ENCODE measurements around the gene NTM. TPM values are rescaled to one million over a fixed set of nuclear protein-coding genes. Genes with fewer than 3 reads are reported as not detected.

NTM gene
- total and polyA plus RNA-seq, 2 donors (not counting 3 experiments of a cell fraction or from before 2014, with no cell fraction given), result 1.00 to 1.1 TPM

DNA sequence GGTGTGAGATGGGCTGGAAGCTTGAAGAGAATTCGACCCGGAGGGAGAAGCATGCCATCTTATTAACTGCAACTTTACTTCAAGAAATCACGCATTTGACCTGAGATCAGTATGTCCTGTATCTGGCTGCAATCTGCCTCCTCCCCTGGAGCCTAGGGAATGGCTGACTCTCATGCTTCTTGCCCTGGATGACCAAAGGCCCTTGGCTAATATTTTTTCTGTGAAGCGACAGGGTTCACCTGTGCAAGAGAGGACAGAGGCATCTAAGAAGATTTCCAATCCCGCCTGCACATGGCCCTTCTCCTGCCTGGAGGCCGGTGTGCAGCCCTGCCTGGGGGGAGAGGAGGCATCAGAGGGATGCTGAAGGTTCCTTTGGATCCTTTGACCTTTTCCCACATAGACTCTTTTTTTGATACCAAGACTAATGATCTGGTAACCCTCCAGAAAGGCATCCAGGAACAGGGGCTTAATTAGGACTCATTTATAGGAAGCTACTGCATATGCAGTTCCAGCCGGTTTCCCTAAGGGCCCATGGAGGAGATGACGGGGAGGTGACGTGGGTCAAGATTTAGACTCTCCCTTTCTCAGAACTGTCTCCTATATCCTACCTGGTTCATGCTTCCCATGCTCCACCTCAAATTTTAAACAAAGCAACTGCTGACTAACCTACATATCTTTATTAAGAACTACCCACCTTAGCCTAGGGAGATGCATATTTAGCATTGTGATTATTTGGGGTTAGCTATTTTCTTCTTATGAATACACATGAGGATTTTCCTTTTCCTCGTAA is 50.8 kb downstream of the NTM start:
- Histone ChIP-seq H3K9me1 (replicated peaks; ENCODE audit: control insufficient read depth, extremely low read depth, insufficient read depth, low read length) (no peaks in the 10 kb centered on the region), H3K4me2 (ENCODE audit: insufficient read depth, low read length) (no peak overlapping the region), H3K9ac (replicated peaks; ENCODE audit: extremely low read depth, insufficient read depth, low read length) (no peak overlapping the region), H3K79me2 (ENCODE audit: control insufficient read depth, insufficient read depth, low read length) (no peaks in the 10 kb centered on the region), H3K9me3 (replicated peaks; ENCODE audit: control insufficient read depth, insufficient read depth, low read length) (peaks cover 2% of the 10 kb centered on the region), H2AFZ (ENCODE audit: low read depth, low read length) (no peak overlapping the region), H3K4me1 (ENCODE audit: control insufficient read depth, extremely low read depth, insufficient read depth, low read length) (no peaks in the 10 kb centered on the region), H4K20me1 (replicated peaks; ENCODE audit: control insufficient read depth, extremely low read depth, insufficient read depth, low read length) (no peaks in the 10 kb centered on the region), H3K4me3 (replicated peaks in 1 of 3; ENCODE audit: insufficient read depth in 1 of 3, low read depth in 1 of 3, low read length in 3 of 3) (no peak overlapping the region), H3K36me3 (ENCODE audit: control insufficient read depth in 2 of 2, extremely low read depth in 1 of 2, insufficient read depth in 2 of 2, low read length in 2 of 2) (no peaks in the 10 kb centered on the region), H3K27me3 (ENCODE audit: control insufficient read depth in 2 of 2, insufficient read depth in 2 of 2, low read length in 2 of 2) (no peaks in the 10 kb centered on the region), H3K27ac (ENCODE audit: insufficient read depth, low read depth, low read length) (no peak overlapping the region)
- intact Hi-C loops (cut with micrococcal nuclease), result no loop called here
- CTCF ChIA-PET, result no interaction called here
- TF ChIP-seq, protein P1, sequence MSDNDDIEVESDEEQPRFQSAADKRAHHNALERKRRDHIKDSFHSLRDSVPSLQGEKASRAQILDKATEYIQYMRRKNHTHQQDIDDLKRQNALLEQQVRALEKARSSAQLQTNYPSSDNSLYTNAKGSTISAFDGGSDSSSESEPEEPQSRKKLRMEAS (IDR thresholded peaks at IDR 0.05; ENCODE audit: insufficient read depth, insufficient read length), result no peak
- no peak for TF ChIP-seq POLR2AphosphoS5 (IDR thresholded peaks at IDR 0.05; ENCODE audit: insufficient read depth, low read depth, low read length)
- no peak for TF ChIP-seq CTCF (IDR thresholded peaks at IDR 0.05; ENCODE audit: extremely low read depth in 1 of 2, insufficient read depth in 1 of 2, low read depth in 1 of 2, low read length in 2 of 2)
- no peak for TF ChIP-seq POLR2A (IDR thresholded peaks at IDR 0.05; ENCODE audit: low read depth, low read length)
- TF ChIP-seq GATA2 (IDR thresholded peaks at IDR 0.05; ENCODE audit: insufficient read depth, insufficient read length, low read depth, low read length), result no peak
- TF ChIP-seq JUN (IDR thresholded peaks at IDR 0.05; ENCODE audit: borderline replicate concordance, insufficient read depth, insufficient read length, low read depth), result no peak
- TF ChIP-seq MYC (IDR thresholded peaks at IDR 0.05; ENCODE audit: low read depth, low read length), result no peak
- no peak for TF ChIP-seq FOS (IDR thresholded peaks at IDR 0.05; ENCODE audit: borderline replicate concordance, insufficient read depth, low read length)
- no peak for TF ChIP-seq EZH2 (IDR thresholded peaks at IDR 0.05; ENCODE audit: borderline replicate concordance, low read depth, low read length, severe bottlenecking)
- FAIRE-seq (no peak), DNase-seq (ENCODE audit: low read depth, low spot score) (no peak)
- dilution Hi-C loops (cut with MboI; ENCODE audit: extremely low pct_ligation_motif_present, low sequenced_read_pairs), result no loop called here
- no TSS peak for BruUV-seq (replicated peaks)
- POLR2A ChIA-PET, result no interaction called here

Data from endothelial cell of umbilical vein (primary cell).